HG02678 (cell line): ENCODE data around the gene FAM98B.
"Not testable (repeated sequence)": the region's sequence is repeated elsewhere in the genome, so short reads cannot be mapped to it uniquely, and the experiment has no call there.

Experiments used
- ATAC-seq: cut with Tn5 transposase; IDR thresholded peaks from one replicate; pipeline ENCODE4 v1.9.1; 2021; ENCODE audit warnings: mild to moderate bottlenecking, moderate library complexity; ENCODE audit not compliant: unreplicated experiment

FAM98B gene

GRCh38 chr15:38453971-38454695, at the start of gene FAM98B:
TSS of gene FAM98B (plus strand) at chr15:38454127. CDS start at chr15:38454162, 35 bp downstream.
- ATAC-seq, result peak; percentile 90

- no peak for ATAC-seq
These were observed 47.5 kb upstream of the FAM98B start for GRCh38 chr15:38406436-38406835.

DNA sequence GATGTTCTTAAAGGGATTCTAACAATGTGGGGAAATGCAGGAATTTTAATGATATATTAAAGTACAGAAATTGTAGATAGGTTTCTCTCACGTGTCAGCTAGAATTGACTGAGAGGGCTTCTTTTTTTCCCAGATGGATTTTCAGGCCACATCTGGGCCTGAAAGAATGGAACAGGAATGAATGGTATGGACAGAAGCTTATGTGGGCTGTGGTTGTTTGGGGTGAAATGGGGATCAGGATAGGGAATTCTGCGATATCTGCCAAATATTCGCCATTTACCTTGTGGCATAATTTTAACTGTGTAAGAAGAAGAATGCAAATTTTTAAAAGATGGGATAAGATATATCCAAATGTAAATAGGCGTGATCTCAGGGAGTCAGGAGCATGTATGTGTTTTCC, 45.4 kb upstream of the FAM98B start:
- no peak for ATAC-seq

GRCh38 chr15:38411902-38412301, 42.0 kb upstream of the FAM98B start:
- no peak for ATAC-seq

GRCh38 chr15:38412466-38412865, 41.5 kb upstream of the FAM98B start:
- ATAC-seq, result no peak

GRCh38 chr15:38414357-38414756, 39.6 kb upstream of the FAM98B start:
- no peak for ATAC-seq

GRCh38 chr15:38421069-38421690, 32.7 kb upstream of the FAM98B start:
- ATAC-seq, result no peak

DNA sequence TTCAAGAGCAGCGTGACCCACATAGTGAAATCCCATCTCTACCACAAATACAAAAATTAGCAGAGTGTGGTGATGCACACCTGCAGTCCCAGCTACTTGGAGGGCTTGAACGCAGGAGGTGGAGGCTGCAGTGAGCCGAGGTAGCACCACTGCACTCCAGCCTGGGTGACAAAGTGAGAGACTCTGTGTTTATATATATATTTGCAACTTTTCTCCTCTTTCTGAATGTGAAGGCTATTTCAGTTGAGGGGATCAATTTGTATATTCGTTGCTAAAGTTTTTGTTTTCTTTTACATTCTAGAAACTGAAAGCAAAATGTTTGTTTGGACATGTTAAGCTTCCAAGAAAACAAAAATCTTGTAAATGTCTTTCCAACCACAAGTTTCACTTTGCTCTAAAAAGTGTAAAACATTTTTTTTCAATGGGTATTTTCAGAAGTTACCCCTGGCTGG, 29.8 kb upstream of the FAM98B start:
- peak; percentile 67 for ATAC-seq

- no peak for ATAC-seq
These were observed 28.7 kb upstream of the FAM98B start for GRCh38 chr15:38425269-38425668.

DNA sequence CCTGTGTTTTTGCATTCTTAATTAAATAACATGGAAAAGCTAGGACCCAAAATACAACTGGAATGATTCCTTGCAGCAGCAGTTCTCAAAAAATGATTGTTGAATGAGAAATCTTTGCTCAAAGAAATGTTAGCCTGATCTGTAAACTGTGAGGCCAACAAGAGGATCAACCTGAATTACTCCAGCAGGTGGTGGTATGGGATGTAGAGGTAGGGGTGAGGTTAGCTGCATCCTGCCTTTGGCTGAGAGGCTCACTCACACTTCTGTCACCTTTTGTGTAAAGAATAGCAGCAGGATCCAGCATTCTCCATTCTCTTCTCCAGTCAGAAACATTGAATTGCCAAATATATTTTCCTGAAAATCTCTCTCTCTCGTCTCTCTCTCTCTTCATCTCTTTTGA, 26.5 kb upstream of the FAM98B start:
- no peak for ATAC-seq

DNA sequence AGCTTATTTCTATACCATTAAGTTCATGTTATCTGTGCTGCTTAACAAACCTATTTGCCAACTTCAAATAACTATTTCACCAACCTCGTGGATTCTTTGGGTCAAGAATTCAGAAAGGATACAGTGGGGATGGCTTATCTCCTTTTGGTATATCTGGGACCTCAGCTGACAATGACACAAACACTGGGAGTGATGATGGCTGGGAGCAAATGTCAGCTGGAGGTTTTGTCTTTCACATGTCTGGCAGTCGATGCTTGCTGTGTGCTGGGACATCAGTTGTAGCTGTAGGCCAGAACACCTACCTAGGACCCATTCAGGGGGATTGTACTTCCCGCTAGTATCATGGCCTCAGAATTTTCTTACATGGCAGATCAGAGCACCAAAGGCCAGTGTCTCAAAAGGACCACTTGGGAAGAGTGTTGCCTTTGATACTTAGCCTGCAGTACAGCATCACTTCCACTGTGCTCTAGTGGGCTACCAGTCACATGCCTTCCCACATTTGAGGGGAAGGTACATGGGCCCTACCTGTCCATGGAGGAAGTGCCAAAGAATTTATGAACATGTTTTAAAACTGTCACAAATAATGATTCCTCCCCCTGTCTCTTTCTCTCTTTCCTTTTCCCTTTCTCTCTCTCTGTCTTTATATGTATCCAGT, 23.7 kb upstream of the FAM98B start:
- no peak for ATAC-seq

- no peak for ATAC-seq
These were observed 16.9 kb upstream of the FAM98B start for GRCh38 chr15:38436993-38437392.

DNA sequence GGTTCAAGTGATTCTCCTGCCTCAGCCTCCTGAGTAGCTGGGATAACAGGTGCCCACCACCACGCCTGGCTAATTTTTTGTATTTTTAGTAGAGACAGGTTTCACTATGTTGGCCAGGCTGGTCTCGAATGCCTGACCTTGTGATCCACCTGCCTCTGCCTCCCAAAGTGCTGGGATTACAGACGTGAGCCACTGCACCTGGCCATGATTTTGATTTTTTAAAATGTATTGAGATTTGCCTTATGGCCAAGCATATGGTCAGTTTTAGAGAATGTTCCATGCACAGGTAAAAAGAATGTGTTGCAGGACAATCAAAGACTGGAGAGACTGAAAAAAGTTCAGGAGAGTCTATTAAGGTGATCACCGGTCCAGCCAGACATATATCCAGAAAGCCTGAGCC, 16.3 kb upstream of the FAM98B start:
- ATAC-seq, result not testable (repeated sequence)

DNA sequence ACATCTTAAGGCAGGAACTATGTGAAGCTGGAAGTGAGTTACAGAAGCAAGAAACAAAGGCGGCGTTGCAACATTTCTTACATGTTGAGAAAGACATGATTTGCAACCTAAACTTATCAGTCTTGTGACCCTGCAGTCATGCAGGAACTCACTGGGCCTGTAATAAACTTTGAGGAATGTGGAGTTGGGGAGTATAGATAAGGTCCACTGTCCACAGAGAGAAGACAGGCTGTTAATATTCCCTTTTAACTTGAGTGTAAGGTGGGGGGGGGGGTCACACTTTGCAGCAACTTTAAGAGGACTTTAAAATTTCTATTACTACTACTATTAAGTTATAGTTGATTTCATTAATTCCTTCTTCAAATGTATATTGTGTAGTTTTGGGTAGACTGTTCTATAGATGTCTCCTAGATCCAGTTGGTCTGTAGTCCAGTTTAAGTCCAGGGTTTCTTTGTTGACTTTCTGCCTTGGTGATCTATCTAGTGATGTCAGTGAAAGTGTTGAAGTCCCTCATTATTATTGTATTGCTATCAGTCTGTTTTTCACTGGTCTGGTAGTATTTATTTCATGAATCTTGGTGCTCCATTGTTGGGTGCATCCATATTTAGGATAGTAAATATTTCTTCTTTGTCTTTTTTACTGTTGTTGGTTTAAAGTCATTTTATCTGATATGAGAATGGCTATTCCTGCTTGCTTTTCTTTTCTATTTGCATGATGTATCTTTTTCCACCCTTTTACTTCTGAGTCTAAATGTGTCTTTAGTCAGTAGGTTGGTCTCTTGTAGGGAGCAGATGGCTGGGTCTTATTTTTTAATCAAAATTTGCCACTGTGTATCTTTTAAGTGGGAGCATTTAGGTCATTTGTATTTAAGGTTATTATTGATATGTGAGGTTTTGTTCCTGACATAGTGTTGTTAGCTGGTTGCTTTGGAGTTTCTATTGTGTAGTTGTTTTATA, 15.6 kb upstream of the FAM98B start:
- ATAC-seq, result no peak

DNA sequence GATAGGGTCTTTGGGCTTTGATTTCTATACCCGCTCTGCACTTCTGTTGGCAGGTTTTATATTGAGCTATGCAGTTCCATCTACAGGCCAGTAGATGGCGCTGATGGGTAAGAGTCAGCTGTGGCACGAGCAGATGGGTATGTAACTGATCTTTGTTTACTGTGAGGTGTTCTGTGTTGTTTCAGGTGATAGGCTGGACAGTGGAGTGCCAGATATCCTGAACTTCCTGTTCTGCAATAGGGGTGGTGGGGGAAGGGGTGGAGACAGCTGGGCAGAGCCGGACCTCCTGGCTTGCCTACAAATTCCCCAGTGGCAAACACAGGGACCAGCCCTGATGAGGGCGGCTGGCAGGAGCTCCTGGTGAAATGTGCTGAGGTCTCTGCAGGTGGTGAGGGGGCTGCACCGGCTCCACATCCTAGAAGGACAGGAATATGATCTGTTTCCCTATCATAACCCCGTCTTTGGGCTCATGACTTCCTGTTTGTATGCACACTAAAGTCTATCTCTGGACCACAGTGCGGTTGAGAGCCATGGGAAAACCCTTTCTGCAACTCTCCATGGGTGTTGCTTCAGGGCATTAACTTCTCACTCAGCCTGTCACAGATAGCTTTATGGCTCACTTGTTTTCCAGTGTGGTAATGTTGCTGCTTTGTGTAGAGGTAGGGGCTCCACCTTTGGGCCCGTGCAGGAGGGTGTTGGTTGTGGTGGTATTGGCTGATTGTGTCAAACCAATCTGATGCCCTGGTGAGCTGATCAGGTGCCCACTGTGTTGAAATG, 13.4 kb upstream of the FAM98B start:
- ATAC-seq, result peak; percentile 83

DNA sequence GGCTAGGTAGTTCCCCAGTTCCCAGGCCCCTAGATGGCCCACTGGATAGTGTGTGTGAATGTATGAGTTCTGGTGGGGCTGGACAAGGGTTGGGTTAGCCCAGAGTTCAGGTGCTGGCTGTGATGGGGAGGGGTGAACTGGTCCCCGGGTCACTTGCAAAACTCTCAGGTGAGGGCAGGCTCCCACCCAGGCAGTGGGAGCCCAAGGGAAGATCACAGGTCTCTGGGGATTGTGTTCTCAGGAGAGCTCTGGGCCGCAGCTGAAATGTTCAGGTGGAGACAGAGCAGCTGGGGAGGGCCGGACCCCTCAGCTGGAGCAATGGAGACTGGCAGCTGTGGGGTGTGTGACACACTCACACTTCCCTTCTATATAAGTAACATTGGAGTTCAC, 12.8 kb upstream of the FAM98B start:
- no peak for ATAC-seq

- peak; percentile 9 for ATAC-seq
These were observed 766 bp downstream of the FAM98B start for GRCh38 chr15:38454696-38455090.

DNA sequence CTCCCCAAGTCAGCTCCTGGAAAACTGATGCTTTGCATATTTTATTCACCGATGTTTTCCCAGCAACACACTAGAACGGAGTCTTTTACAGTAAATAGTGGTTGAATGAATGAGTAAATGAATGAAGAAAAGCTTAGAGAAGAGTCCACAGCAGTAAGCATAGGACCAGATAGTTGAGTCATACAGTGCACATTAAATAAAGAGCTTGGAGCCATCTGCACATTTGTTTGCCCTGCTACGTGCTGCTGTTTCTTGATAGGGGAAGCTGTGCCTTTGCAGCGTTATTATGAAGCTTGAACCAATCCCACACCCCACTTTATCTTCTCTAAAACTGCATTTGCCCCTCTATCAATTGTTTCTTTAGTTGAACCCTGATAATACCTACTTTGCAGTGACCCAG, 1.2 kb downstream of the FAM98B start:
- no peak for ATAC-seq

DNA sequence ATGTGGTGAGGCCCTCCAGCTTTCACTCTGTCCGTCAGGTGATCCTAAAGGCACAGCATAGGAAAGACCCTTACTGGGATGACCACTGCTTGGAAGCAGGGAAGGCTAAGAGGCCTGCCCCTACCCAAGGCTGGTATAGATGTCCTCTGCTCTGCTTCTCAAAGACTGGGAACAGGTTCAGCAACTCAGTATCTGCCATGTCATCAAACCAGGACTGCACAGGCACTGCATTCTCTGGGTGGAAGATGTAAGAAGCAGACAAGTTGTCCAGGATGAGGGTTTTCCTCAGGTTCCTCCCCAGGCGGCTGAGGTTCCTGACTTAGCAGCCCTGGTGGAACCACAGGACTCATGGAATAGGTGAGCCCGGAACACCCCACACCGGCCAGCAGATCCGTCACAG, 4.7 kb downstream of the FAM98B start:
- ATAC-seq, result no peak

GRCh38 chr15:38459480-38459879, 5.6 kb downstream of the FAM98B start:
- no peak for ATAC-seq
